ENCODE measurements around the gene FBN1. TPM values are rescaled to one million over a fixed set of nuclear protein-coding genes. Genes with fewer than 3 reads are reported as not detected.
A peak's percentile ranks its signal among the peaks of the same experiment; 100 is the strongest.

The FBN1 gene
- total RNA-seq, 4 donors from 2014 or later = 153 to 266 (median 203) TPM

GRCh38 chr15:48481802-48482201, 163.7 kb downstream of the FBN1 start:
- 43 to 66% methylated on average over 2 of the region's 2 CpGs for WGBS, 2 donors (ENCODE audit: low coverage in 1 of 2)
- peaks cover 5 to 85% of the 10 kb centered on the region in 2 donors for H3K36me3 ChIP-seq
- peak overlapping the region in 1 of 4 donors; percentile 34 for H3K27ac ChIP-seq
- peaks cover 0 to 2% (median 0%) of the 10 kb centered on the region in 3 donors for H3K9me3 ChIP-seq
- peaks cover 0 to 37% (median 0%) of the 10 kb centered on the region in 3 donors for H3K4me1 ChIP-seq
- no peaks in the 10 kb centered on the region for H3K27me3 ChIP-seq
- H3K4me3 ChIP-seq = no peak overlapping the region
- no peak for TF ChIP-seq POLR2AphosphoS5 (IDR thresholded peaks at IDR 0.05)
- no peak for TF ChIP-seq POLR2A (IDR thresholded peaks at IDR 0.05)
- no peak for TF ChIP-seq EP300 (IDR thresholded peaks at IDR 0.05)
- TF ChIP-seq CTCF (IDR thresholded peaks at IDR 0.05) = no peak
- no peak for ATAC-seq

- peaks cover 0 to 30% (median 0%) of the 10 kb centered on the region in 3 donors for H3K4me1 ChIP-seq
- ATAC-seq = no peak
- peaks cover 0 to 2% (median 0%) of the 10 kb centered on the region in 3 donors for H3K9me3 ChIP-seq
- peak overlapping the region; percentile 13 to 43 (median 33) for H3K27ac ChIP-seq
- H3K36me3 ChIP-seq = peaks cover 3 to 70% of the 10 kb centered on the region in 2 donors
- WGBS, 2 donors (ENCODE audit: low coverage in 1 of 2) = 88 to 100% methylated on average over 1 to 2 of the region's 2 CpGs
- no peak overlapping the region for H3K4me3 ChIP-seq
- no peaks in the 10 kb centered on the region for H3K27me3 ChIP-seq
- TF ChIP-seq EP300 (IDR thresholded peaks at IDR 0.05) (no peak), POLR2AphosphoS5 (IDR thresholded peaks at IDR 0.05) (no peak), CTCF (IDR thresholded peaks at IDR 0.05) (no peak)
Observed at GRCh38 chr15:48479751-48480150, 165.8 kb downstream of the FBN1 start.

- ATAC-seq = peak; percentile 49
- TF ChIP-seq POLR2A (IDR thresholded peaks at IDR 0.05) (no peak), POLR2AphosphoS5 (IDR thresholded peaks at IDR 0.05) (peak; percentile 13), CTCF (IDR thresholded peaks at IDR 0.05) (no peak)
- peaks cover 0 to 30% (median 0%) of the 10 kb centered on the region in 3 donors for H3K4me1 ChIP-seq
- 58 to 61% methylated on average over 2 of the region's 2 CpGs for WGBS, 2 donors (ENCODE audit: low coverage in 1 of 2)
- peak overlapping the region in 3 of 4 donors; percentile 23 to 42 (median 38) for H3K27ac ChIP-seq
- H3K4me3 ChIP-seq = no peak overlapping the region
- peaks cover 3 to 69% of the 10 kb centered on the region in 2 donors for H3K36me3 ChIP-seq
- H3K27me3 ChIP-seq = no peaks in the 10 kb centered on the region
- peaks cover 0 to 2% (median 0%) of the 10 kb centered on the region in 3 donors for H3K9me3 ChIP-seq
Observed at GRCh38 chr15:48478581-48478980, 166.9 kb downstream of the FBN1 start.

GRCh38 chr15:48477795-48478360, 167.6 kb downstream of the FBN1 start:
- H3K27ac ChIP-seq = peak overlapping the region in 3 of 4 donors; percentile 23 to 42 (median 38)
- H3K27me3 ChIP-seq = no peaks in the 10 kb centered on the region
- H3K4me1 ChIP-seq = peaks cover 0 to 30% (median 0%) of the 10 kb centered on the region in 3 donors
- no peak overlapping the region for H3K4me3 ChIP-seq
- ATAC-seq = no peak
- WGBS, 2 donors (ENCODE audit: low coverage in 1 of 2) = 48 to 78% methylated on average over 1 to 3 of the region's 6 CpGs
- H3K9me3 ChIP-seq = peaks cover 0 to 2% (median 0%) of the 10 kb centered on the region in 3 donors
- no peak for TF ChIP-seq POLR2A (IDR thresholded peaks at IDR 0.05)
- TF ChIP-seq POLR2AphosphoS5 (IDR thresholded peaks at IDR 0.05) = no peak
- no peak for TF ChIP-seq CTCF (IDR thresholded peaks at IDR 0.05)
- no peak for TF ChIP-seq EP300 (IDR thresholded peaks at IDR 0.05)
- H3K36me3 ChIP-seq = peaks cover 2 to 69% of the 10 kb centered on the region in 2 donors
